ENCODE results near the gene ZIK1.

- no peak for TF ChIP-seq CTCF (conservative IDR thresholded peaks at IDR 0.05; ENCODE audit: low read depth in 2 of 2)
- no peak for TF ChIP-seq CREB1 (CRISPR knock-in tag; IDR thresholded peaks at IDR 0.05; ENCODE audit: low read depth)
- no peak for TF ChIP-seq POLR2AphosphoS5 (IDR thresholded peaks at IDR 0.05; ENCODE audit: low read depth)
- TF ChIP-seq ETS1 (IDR thresholded peaks at IDR 0.05): no peak
- TF ChIP-seq JUNB (IDR thresholded peaks at IDR 0.05; ENCODE audit: unreplicated experiment): no peak
These were observed 39.1 kb downstream of the ZIK1 start for GRCh38 chr19:57623091-57623490.

Data from GM23338 (cell line).